Activated CD4-positive, alpha-beta memory T cell treated with anti-CD3 and anti-CD28 coated beads for 36 hours (primary cell): ENCODE results near the gene BCR. TPM values are rescaled to one million over a fixed set of nuclear protein-coding genes. Genes with fewer than 3 reads are reported as not detected.
A peak's percentile ranks its signal among the peaks of the same experiment; 100 is the strongest.

Experiments
- CTCF ChIA-PET: fragments of 350-600 bp; sonication (Branson Sonifier 250); formaldehyde crosslinking; loops from one replicate; lab custom pipeline; 2021; ENCODE audit warnings: antibody characterized with exemption, inconsistent platforms; lab: Charles Lee
- POLR2A ChIA-PET: fragments of 350-600 bp; sonication (Branson Sonifier 250); formaldehyde crosslinking; loops from one replicate; lab custom pipeline; 2021; ENCODE audit warnings: antibody characterized with exemption; lab: Charles Lee
- DNase-seq: peaks from one replicate; pipeline ENCODE4 v3.0.0-alpha.2; 2020
- H3K27ac Mint-ChIP-seq: one replicate; pipeline ENCODE4 v1.8.0; 2021; ENCODE audit warnings: mixed read lengths
- H3K27me3 Mint-ChIP-seq: one replicate; pipeline ENCODE4 v1.8.0; 2021; ENCODE audit warnings: mixed read lengths
- H3K36me3 Mint-ChIP-seq: one replicate; pipeline ENCODE4 v1.8.0; 2021; ENCODE audit warnings: mixed read lengths
- H3K4me1 Mint-ChIP-seq: one replicate; pipeline ENCODE4 v1.8.0; 2021; ENCODE audit warnings: low read depth, mixed read lengths
- H3K4me3 Mint-ChIP-seq: one replicate; pipeline ENCODE4 v1.8.0; 2021; ENCODE audit warnings: mild to moderate bottlenecking, mixed read lengths
- H3K9me3 Mint-ChIP-seq: one replicate; pipeline ENCODE4 v1.8.0; 2021; ENCODE audit warnings: mixed read lengths
- intact Hi-C: fragments of 100-400 bp; cut with micrococcal nuclease; formaldehyde crosslinking; loops from one replicate; pipeline ENCODE4 v1.15.1; 2023
- total RNA-seq, 2 experiments: library from RNA; stranded (reverse); gene quantifications; one replicate each; pipeline ENCODE4 v1.2.3, GENCODE V29; 2021

Gene BCR
- total RNA-seq, 2 experiments from 2014 or later, result 60.4 to 69.0 TPM

- ChIA-PET CTCF (interaction anchor here (1.0 to 4.8 kb wide), 4 partner anchors 104 to 116 kb away, joined by 3 to 40 read pairs (median 4); no protein-coding TSS in a partner anchor), POLR2A (no interaction called here)
- intact Hi-C loops, result no loop called here
- Mint-ChIP-seq H3K4me1 (peaks cover 3% of the 10 kb centered on the region), H3K9me3 (no peaks in the 10 kb centered on the region), H3K36me3 (peaks cover 15% of the 10 kb centered on the region), H3K27me3 (no peaks in the 10 kb centered on the region), H3K4me3 (no peak overlapping the region), H3K27ac (no peak overlapping the region)
- DNase-seq, result no peak
These were observed 106.0 kb downstream of the BCR start for GRCh38 chr22:23286296-23286695.

- H3K4me1 Mint-ChIP-seq, result no peaks in the 10 kb centered on the region
- CTCF ChIA-PET, result interaction anchor here (0.6 to 4.8 kb wide), 2 partner anchors 58 to 112 kb away, joined by 3 to 40 read pairs; no protein-coding TSS in a partner anchor
- no peak for DNase-seq
- peak overlapping the region; percentile 3 for H3K27ac Mint-ChIP-seq
- intact Hi-C loops, result no loop called here
- POLR2A ChIA-PET, result no interaction called here
- H3K9me3 Mint-ChIP-seq, result no peaks in the 10 kb centered on the region
- no peak overlapping the region for H3K4me3 Mint-ChIP-seq
- H3K27me3 Mint-ChIP-seq, result no peaks in the 10 kb centered on the region
- peaks cover 24% of the 10 kb centered on the region for H3K36me3 Mint-ChIP-seq
These were observed 107.1 kb downstream of the BCR start for GRCh38 chr22:23287136-23288095.

- DNase-seq, result no peak
- POLR2A ChIA-PET, result no interaction called here
- Mint-ChIP-seq H3K4me1 (no peaks in the 10 kb centered on the region), H3K4me3 (no peak overlapping the region), H3K27ac (no peak overlapping the region), H3K36me3 (peaks cover 27% of the 10 kb centered on the region), H3K27me3 (no peaks in the 10 kb centered on the region), H3K9me3 (no peaks in the 10 kb centered on the region)
- intact Hi-C loops, result no loop called here
- CTCF ChIA-PET, result interaction anchor here (0.6 to 4.8 kb wide), 7 partner anchors 10 to 115 kb away, joined by 3 to 83 read pairs (median 20); partner anchors contain the start of gene BCR
These were observed 108.2 kb downstream of the BCR start for GRCh38 chr22:23288301-23289129.

- POLR2A ChIA-PET, result no interaction called here
- no peak for DNase-seq
- Mint-ChIP-seq H3K27ac (no peak overlapping the region), H3K36me3 (peaks cover 33% of the 10 kb centered on the region), H3K4me1 (no peaks in the 10 kb centered on the region), H3K4me3 (no peak overlapping the region), H3K9me3 (no peaks in the 10 kb centered on the region), H3K27me3 (no peaks in the 10 kb centered on the region)
- CTCF ChIA-PET, result interaction anchor here (1.2 to 3.7 kb wide), 11 partner anchors 7 to 156 kb away, joined by 4 to 83 read pairs (median 9); partner anchors contain the start of gene BCR
- intact Hi-C loops, result no loop called here
These were observed 108.8 kb downstream of the BCR start for GRCh38 chr22:23289130-23289503.

GRCh38 chr22:23289851-23290724 is 109.8 kb downstream of the BCR start:
- Mint-ChIP-seq H3K27ac (no peak overlapping the region), H3K9me3 (no peaks in the 10 kb centered on the region), H3K4me3 (no peak overlapping the region), H3K4me1 (no peaks in the 10 kb centered on the region), H3K36me3 (peaks cover 35% of the 10 kb centered on the region), H3K27me3 (no peaks in the 10 kb centered on the region)
- ChIA-PET CTCF (interaction anchor here (0.5 to 3.7 kb wide), 30 partner anchors 8 to 333 kb away, joined by 3 to 83 read pairs (median 4); partner anchors contain the start of genes BCR and RAB36), POLR2A (no interaction called here)
- peak; percentile 70 for DNase-seq
- intact Hi-C loops, result no loop called here

GRCh38 chr22:23291806-23292452 is 111.6 kb downstream of the BCR start:
- POLR2A ChIA-PET, result no interaction called here
- Mint-ChIP-seq H3K36me3 (peaks cover 34% of the 10 kb centered on the region), H3K4me3 (no peak overlapping the region), H3K27ac (no peak overlapping the region), H3K9me3 (no peaks in the 10 kb centered on the region), H3K27me3 (no peaks in the 10 kb centered on the region), H3K4me1 (no peaks in the 10 kb centered on the region)
- DNase-seq, result no peak
- intact Hi-C loops, result no loop called here
- CTCF ChIA-PET, result interaction anchor here (2.9 to 3.7 kb wide), 4 partner anchors 10 to 111 kb away, joined by 19 to 83 read pairs (median 21); partner anchors contain the start of gene BCR

GRCh38 chr22:23292453-23293350 is 112.4 kb downstream of the BCR start:
- intact Hi-C loops, result no loop called here
- Mint-ChIP-seq H3K4me1 (no peaks in the 10 kb centered on the region), H3K36me3 (peaks cover 38% of the 10 kb centered on the region), H3K4me3 (no peak overlapping the region), H3K27me3 (no peaks in the 10 kb centered on the region), H3K9me3 (no peaks in the 10 kb centered on the region), H3K27ac (no peak overlapping the region)
- ChIA-PET CTCF (interaction anchor here (0.5 to 3.7 kb wide), 6 partner anchors 11 to 464 kb away, joined by 3 to 83 read pairs (median 5); partner anchors contain the start of gene BCR), POLR2A (no interaction called here)
- DNase-seq, result no peak

- POLR2A ChIA-PET, result no interaction called here
These were observed 113.4 kb downstream of the BCR start for GRCh38 chr22:23293720-23294119.

GRCh38 chr22:23294221-23294620 is 113.9 kb downstream of the BCR start:
- Mint-ChIP-seq H3K9me3 (no peaks in the 10 kb centered on the region), H3K4me3 (no peak overlapping the region), H3K27ac (no peak overlapping the region), H3K36me3 (peaks cover 42% of the 10 kb centered on the region), H3K27me3 (no peaks in the 10 kb centered on the region), H3K4me1 (no peaks in the 10 kb centered on the region)
- ChIA-PET POLR2A (no interaction called here), CTCF (interaction anchor here (0.6 to 1.2 kb wide), 2 partner anchors 13 to 91 kb away, joined by 3 to 5 read pairs; no protein-coding TSS in a partner anchor)
- DNase-seq, result no peak
- intact Hi-C loops, result no loop called here

More at GRCh38 chr22:23293720-23294119, 113.4 kb downstream of the BCR start:
- Mint-ChIP-seq H3K36me3 (peaks cover 42% of the 10 kb centered on the region), H3K9me3 (no peaks in the 10 kb centered on the region), H3K4me3 (no peak overlapping the region), H3K27ac (no peak overlapping the region), H3K27me3 (no peaks in the 10 kb centered on the region), H3K4me1 (no peaks in the 10 kb centered on the region)
- no peak for DNase-seq
- CTCF ChIA-PET, result interaction anchor here (1.0 to 1.2 kb wide), 3 partner anchors 12 to 115 kb away, joined by 3 to 5 read pairs (median 5); no protein-coding TSS in a partner anchor
- intact Hi-C loops, result no loop called here

- intact Hi-C loops, result no loop called here
- POLR2A ChIA-PET, result no interaction called here
- H3K27me3 Mint-ChIP-seq, result no peaks in the 10 kb centered on the region
- H3K9me3 Mint-ChIP-seq, result no peaks in the 10 kb centered on the region
- CTCF ChIA-PET, result interaction anchor here (1.4 kb wide), 1 partner anchor 11 kb away, joined by 7 read pairs; no protein-coding TSS in a partner anchor
- H3K36me3 Mint-ChIP-seq, result peaks cover 17% of the 10 kb centered on the region
- no peak overlapping the region for H3K27ac Mint-ChIP-seq
- no peak overlapping the region for H3K4me3 Mint-ChIP-seq
- no peaks in the 10 kb centered on the region for H3K4me1 Mint-ChIP-seq
- DNase-seq, result no peak
These were observed 120.2 kb downstream of the BCR start for GRCh38 chr22:23300476-23300875.
